Amniotic epithelial cell (primary cell): ENCODE measurements around the gene RANBP9.

Experiments used
- DNase-seq: peaks from one replicate; pipeline ENCODE4 v3.0.0-alpha.2; 2010; ENCODE audit warnings: low read depth

Gene RANBP9

GRCh38 chr6:13677878-13678254 is 33.8 kb downstream of the RANBP9 start:
- DNase-seq, result peak; percentile 61

DNA sequence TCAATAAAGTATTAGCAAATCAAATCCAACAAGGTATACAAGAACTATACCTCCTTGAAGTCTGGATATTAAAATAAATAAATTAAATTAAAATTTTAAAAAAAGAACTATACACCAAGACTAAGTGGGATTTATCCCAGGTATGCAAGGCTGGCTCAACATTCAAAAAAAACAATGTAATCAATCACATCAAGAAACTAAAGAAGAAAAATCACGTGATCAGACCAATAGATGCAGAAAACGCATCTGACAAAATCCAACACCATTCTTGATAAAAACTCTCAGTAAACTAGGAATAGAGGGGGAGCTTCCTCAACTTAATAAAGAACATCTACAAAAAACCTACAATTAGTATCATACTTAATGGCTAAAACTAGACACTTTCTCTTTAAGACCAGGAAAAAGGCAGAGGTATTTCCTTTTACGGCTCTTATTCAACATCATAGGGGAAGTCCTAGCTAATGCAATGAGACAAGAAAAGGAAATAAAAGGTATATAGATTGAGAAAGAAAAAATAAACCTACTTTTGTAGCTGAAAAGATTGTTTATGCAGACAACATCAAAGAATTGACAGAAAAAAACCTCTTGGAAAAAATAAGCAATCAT is 35.0 kb downstream of the RANBP9 start:
- DNase-seq, result no peak

DNA sequence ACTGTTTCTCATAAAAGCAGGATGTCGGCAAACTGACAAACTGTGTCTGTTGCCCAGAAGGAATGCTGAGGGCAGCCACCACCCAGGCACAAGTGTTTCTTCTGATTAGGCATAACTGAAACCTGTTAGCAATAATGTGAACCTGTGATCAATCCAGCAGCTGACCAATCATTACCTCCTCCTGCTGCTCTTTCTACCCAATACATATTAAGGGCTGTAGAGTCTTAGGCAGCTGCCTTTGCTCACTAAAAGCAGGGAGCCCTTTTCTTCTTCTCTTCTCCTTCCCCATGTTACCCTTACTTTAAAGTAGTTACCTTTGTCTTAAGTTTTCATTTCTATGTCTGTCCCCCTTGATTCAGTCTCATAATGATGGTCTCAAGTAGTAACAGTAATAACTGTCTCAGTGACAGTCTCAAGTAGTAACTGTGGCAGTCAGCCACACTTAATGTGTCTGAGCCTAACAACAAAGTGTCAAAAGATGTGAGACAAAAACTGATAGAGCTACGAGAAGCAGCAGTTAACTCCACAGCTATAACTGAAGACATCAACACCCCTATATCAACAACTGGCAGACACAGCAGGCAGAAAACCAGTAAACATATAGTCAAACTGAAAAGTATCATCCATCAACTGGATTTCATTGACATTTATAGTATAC is 37.0 kb downstream of the RANBP9 start:
- DNase-seq, result no peak

- no peak for DNase-seq
These were observed 37.7 kb downstream of the RANBP9 start for GRCh38 chr6:13673825-13674444.

- DNase-seq, result no peak
These were observed 38.3 kb downstream of the RANBP9 start for GRCh38 chr6:13673368-13673767.

DNA sequence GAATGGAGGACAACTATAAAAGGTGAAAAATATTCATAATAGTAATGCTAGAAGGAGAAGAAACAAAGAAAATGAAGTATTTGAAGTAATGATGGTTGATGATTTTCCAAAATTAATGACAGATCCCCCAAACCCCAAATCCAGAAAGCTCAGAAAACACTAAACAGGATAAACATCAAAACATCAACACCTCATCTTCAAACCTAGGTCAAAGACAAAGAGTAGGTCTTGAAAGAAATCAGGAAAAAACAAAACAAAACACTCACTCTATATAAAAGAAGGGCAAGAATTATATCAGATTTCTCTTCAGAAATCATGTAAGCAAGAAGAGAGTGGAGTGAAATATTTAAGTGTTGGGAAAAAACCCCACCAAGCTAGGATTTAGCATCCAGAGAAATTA is 38.7 kb downstream of the RANBP9 start:
- no peak for DNase-seq

DNA sequence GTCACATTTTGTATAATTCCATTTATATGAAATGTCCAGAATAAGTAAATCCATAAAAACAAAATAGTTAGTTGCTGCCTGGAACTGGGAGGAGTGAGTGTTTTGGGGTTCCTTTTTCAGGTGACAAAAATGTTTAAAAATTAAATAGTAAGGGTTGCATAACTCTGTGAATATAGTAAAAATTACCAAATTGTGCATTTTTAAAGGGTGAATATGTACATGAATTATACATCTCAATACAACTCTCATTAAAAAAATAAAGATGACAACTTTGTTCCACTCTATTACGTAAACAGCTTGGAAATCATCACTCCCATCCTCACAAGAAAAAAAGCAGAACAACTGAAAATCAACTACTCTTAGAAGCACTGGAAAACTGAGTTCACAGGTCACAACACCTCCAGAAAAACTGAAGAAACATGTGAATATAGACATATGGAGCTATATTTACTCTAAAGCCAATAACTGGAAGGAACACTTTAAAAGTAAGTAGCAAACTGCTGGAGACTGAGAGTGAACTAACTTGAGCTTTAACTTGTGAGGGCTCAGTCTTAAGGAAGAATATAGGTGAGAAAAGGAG is 40.0 kb downstream of the RANBP9 start:
- no peak for DNase-seq

DNA sequence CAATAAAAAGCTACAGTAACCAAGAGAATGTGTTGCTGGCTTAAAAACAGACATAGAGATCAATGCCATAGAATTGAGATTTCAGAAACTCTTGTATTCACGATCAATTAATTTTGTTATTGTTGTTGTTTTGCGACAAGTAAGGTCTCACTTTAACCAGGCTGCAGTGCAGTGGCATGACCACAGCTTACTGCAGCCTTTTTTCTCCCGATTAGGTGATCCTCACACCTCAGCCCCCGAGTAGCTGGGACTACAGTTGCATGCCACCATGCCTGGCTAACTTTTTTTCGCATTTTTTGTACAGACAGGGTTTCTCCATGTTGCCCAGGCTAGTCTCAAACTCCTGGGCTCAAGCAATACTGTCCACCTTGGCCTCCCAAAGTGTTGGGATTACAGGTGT is 42.2 kb downstream of the RANBP9 start:
- DNase-seq, result no peak

DNA sequence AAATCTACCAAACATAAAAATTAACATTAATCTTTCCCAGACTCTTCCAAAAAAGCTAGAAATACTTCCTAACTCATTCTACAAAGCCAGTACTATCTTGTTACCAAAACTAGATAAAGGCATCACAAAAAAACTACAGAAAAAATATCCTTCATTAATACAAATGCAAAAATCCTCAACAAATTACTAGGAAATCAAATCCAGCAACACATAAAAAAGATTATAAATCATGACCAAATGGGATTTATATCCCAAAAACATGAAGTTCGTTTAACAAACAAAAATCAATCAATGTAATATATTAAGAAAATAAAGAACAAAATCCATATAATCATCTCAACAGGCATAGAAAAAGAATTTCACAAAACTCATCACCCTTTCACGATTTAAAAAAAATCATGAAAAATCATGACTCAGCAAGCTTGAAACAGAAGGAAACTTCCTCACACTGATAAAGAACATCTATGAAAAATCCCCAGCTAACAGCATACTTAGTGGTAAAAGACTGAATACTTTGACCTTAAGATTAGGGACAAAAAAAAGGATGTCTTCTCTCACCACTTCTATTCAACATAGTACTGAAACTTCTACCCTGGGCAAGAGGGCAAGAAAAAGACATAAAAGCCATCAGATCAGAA is 43.2 kb downstream of the RANBP9 start:
- DNase-seq, result peak; percentile 53

DNA sequence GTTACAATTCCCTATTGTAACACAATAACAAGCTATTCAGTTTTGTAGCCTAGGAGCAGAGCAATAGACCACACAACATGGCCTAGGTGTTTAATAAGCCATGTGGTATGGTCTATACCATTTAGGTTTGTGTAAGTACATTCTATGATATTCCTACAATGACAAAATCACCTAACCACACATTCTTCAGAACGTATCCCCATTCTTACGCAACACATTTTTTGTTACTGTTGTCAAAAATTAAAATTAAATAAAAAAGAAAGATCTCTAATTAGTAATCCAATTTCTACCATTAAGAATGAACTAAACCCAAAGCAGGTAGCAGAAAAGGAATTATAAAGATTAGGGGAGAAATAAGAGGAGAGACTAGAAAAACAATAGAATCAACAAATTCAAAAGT is 44.0 kb downstream of the RANBP9 start:
- peak; percentile 36 for DNase-seq

- peak; percentile 42 for DNase-seq
These were observed 45.2 kb downstream of the RANBP9 start for GRCh38 chr6:13666194-13667105.

DNA sequence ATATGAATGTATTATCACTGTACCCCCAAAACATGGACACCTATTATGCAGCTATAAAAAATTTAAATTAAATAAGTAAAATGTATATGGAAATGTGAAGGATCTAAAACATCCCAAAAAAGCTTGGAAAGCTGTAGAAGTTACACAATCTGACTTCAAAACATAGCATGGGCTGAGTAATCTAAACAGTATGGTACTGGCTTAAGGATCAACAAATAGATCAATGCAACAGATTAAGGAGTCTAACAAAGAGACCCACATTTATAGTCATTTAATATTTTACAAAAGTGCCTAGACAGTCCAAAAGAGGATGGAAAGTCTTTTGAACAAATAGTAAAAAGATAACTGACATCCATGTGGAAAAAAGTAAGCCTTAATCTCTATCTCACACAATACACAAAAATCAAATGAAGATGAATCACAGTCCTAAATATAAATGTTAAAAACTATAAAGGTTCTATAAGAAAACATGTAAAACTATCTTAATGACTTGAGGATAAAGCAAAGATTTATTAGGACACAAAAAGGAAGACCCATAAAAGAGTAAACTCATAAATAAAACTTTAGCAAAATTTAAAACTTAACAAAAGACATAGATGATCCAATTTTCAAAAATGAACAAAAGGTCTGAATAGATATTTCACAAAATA is 46.8 kb downstream of the RANBP9 start:
- peak; percentile 38 for DNase-seq

DNA sequence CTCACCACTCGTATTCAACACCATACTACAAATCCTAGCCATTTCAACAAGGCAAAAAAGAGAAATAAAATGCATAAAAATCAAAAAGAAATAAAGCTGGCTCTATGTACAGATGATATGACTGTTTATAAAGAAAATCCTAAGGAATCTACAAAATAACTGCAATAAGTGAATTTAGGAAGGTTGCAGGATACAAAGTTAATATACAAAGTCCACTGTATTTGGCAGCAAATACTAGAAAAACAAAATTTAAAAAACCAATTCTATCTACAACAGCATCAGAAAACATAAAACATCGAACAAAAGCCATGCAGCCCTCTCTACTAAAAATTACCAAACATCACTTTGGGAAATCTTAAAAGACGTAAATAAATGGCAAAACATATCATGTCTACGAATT is 47.6 kb downstream of the RANBP9 start:
- no peak for DNase-seq

- DNase-seq, result no peak
These were observed 48.8 kb downstream of the RANBP9 start for GRCh38 chr6:13662651-13663334.

DNA sequence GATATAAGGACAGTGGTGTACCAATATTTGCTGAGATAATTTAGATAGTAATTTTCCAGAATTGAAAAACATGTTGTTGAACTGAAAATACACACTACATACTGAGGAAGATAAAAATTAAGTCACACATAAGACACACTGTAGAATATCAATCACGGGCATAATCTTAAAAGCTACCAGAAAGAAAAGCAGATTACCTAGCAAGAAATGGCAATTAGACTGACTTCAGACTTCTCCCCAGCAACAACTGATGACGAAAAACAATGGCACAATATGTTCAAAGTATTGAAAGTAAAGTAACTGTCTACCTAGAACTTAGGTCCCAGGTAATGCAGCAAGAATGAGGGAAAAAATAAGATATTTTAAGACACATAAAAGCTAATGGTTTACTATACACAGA is 50.0 kb downstream of the RANBP9 start:
- DNase-seq, result no peak

- DNase-seq, result no peak
These were observed 50.7 kb downstream of the RANBP9 start for GRCh38 chr6:13660893-13661292.

DNA sequence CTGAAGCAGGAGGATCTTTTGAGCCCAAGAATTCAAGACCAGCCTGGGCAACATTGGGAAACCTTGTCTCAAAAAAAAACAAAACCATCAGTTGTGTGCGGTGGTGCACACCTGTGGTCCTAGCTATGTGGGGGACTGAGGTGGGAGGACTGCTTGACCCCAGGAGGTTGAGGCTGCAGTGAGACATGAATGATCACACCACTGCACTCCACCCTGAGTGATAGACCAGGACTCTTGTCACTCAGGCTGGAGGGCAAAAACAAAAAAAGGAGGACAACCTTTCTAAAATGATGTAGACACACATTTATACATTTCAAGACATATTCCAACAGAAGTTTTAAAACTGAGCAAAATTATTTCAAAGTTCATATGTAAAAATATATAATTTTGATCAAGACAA is 51.4 kb downstream of the RANBP9 start:
- no peak for DNase-seq

DNA sequence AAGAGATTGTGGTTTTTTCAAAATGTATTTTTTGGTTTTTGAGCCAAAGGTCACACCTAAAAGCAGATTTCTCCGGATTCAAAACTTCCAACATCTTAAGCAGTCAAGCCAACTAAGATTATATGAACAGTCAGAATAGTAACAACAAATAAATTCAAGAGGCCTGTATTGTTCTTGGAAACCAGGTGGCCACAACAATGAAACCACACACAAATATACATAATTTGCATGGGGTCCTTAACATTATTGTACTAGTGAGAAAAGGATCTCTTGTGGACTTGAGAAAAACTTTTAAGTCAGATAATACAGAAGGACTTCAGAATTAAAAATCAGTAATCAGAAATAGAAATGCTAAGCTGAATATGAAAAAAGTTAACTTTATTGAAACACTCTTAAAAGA is 55.9 kb downstream of the RANBP9 start:
- no peak for DNase-seq

DNA sequence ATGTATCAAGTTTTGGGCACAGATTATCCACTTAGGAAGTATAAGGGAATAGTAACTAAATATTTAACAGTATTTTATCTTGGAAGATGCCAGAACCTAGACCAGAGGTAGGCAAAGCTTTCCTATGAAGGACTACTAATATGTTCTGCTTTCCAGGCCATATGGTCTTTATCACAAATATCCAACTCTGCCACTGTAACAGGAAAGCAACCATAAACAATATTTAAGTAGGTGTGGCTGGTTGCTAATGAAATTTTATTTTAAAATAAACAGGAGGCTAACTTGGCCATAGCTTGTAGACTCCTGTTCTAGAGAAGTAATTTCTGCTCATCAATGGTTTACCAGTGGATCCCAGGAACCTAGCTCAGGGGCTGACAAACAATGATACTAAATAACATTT is 57.1 kb downstream of the RANBP9 start:
- DNase-seq, result no peak

DNA sequence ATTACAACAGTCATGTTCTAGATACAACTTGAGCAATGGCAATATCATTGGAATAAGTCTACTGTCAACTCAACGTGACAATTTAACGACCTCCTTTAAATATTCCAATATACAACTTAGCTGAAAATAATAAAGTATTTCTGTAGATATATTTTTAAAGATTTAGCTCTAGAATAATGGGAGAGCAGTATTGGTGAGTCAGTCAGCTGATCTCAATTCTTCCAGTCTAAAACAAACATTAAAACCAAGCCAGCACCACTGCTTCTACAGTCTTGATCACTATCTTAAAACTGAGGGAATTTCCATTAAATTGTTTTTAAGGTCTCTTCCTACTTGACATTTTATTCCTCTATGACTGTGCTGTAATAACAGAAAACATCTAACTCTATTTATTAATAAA is 58.3 kb downstream of the RANBP9 start:
- no peak for DNase-seq

DNA sequence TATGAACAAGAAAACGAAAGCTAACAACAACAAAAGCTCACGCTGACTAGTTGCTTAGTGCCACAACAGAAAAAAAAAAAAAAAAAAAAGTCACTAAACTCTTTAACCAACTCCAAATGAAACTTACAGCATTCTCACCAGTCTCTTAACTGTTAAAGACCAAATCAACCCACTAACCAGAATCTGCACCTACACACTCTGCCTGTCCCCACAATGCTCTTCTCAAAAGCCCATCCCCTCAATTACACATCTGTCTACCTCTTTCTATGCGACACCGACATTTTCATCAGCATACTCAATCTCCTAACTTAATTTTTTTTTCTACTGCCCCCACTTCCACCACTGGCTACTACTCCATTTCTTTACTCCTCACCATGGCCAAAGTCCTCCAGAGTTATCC is 62.2 kb downstream of the RANBP9 start:
- DNase-seq, result no peak
